ENCODE measurements around the gene SDHB. TPM values are rescaled to one million over a fixed set of nuclear protein-coding genes. Genes with fewer than 3 reads are reported as not detected.

Gene SDHB
- total RNA-seq, 4 donors from 2014 or later = 238 to 405 (median 328) TPM

DNA sequence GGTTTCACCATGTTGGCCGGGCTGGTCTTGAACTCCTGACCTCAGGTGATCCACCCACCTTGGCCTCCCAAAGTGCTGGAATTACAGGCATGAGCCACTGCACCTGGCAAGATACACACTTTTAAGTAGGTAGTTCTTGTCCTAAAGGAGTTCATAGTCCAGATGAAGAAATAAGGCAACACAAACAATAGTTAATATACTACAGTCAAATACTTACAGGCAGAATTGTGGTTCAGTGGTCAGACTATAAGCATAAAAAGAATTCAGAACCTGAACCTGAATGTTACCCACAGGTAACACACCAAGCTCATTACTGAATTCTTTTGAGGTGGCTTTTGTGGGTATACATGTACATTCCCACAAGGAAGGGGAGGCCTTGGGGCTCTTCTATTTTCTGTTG lies 1.8 kb downstream of the SDHB start:
- TF ChIP-seq, protein P1, sequence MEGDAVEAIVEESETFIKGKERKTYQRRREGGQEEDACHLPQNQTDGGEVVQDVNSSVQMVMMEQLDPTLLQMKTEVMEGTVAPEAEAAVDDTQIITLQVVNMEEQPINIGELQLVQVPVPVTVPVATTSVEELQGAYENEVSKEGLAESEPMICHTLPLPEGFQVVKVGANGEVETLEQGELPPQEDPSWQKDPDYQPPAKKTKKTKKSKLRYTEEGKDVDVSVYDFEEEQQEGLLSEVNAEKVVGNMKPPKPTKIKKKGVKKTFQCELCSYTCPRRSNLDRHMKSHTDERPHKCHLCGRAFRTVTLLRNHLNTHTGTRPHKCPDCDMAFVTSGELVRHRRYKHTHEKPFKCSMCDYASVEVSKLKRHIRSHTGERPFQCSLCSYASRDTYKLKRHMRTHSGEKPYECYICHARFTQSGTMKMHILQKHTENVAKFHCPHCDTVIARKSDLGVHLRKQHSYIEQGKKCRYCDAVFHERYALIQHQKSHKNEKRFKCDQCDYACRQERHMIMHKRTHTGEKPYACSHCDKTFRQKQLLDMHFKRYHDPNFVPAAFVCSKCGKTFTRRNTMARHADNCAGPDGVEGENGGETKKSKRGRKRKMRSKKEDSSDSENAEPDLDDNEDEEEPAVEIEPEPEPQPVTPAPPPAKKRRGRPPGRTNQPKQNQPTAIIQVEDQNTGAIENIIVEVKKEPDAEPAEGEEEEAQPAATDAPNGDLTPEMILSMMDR (IDR thresholded peaks at IDR 0.05 in 4 of 5, conservative IDR thresholded peaks at IDR 0.05 in 1 of 5) = no peak
- TF ChIP-seq POLR2A (IDR thresholded peaks at IDR 0.05) = no peak
- ATAC-seq = no peak
- no peak overlapping the region for H3K4me3 ChIP-seq
- H3K27ac ChIP-seq = peak overlapping the region; percentile 96 to 97 (median 96)
- H3K4me1 ChIP-seq = peaks cover 24 to 30% of the 10 kb centered on the region in 2 donors
- no peaks in the 10 kb centered on the region for H3K9me3 ChIP-seq
- no peak for DNase-seq
- peaks cover 0 to 16% of the 10 kb centered on the region in 2 donors for H3K36me3 ChIP-seq
- intact Hi-C loops (cut with DNase I; ENCODE audit: low total_unique reads) = loop anchor here (5.0 to 10.0 kb wide), 3 partner anchors 40 to 383 kb away; partner anchors contain the start of genes ATP13A2 and RCC2
- H3K27me3 ChIP-seq = no peaks in the 10 kb centered on the region
- in situ Hi-C loops (cut with MboI; ENCODE audit: low sequenced_read_pairs in 4 of 4) = no loop called here

DNA sequence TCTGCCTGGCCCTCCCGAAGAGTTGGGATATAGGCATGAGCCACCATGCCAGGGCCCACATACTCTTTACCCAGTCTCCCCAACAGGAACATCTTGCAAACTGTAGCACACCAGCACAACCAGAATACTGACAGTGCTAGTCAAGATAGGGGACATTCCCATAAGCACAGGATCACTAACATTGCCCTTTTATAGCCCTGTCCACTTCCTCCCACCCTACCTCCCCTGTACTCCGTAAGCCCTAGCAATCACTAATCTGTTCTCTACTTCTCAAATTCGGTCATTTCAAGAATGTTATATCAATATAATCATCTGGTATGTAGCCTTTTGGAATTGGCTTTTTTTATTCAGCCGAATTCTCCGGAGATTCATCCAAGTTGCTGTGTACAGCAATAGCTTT lies 5.9 kb downstream of the SDHB start:
- TF ChIP-seq, protein P1 (IDR thresholded peaks at IDR 0.05 in 4 of 5, conservative IDR thresholded peaks at IDR 0.05 in 1 of 5) = no peak
- TF ChIP-seq POLR2A (IDR thresholded peaks at IDR 0.05) = no peak
- Histone ChIP-seq H3K9me3 (no peaks in the 10 kb centered on the region), H3K4me1 (peaks cover 24 to 41% of the 10 kb centered on the region in 2 donors), H3K27ac (peak overlapping the region in 3 of 4 donors; percentile 6 to 56 (median 6)), H3K4me3 (no peak overlapping the region), H3K36me3 (peaks cover 0 to 33% of the 10 kb centered on the region in 2 donors), H3K27me3 (no peaks in the 10 kb centered on the region)
- intact Hi-C loops (cut with DNase I; ENCODE audit: low total_unique reads) (no loop called here), in situ Hi-C loops (cut with MboI; ENCODE audit: low sequenced_read_pairs in 4 of 4) (loop anchor here in 3 of 4 donors (5.0 to 10.0 kb wide), 2 partner anchors 86 to 93 kb away; no protein-coding TSS in a partner anchor)
- ATAC-seq = no peak
- DNase-seq = no peak

DNA sequence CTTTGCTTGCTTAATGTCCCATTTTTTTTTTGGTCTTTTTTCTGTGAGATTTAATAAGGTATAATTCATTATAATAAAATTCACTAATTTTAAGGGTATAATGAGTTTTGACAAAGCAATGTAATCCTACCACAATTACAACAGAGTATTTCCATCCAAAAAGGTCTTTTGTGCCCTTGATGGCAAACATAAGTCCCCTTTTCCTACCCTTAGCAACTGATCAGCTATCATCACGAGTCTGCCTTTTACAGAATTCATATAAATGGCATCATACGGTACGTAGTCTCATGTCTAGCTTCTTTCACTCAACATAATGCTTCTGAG lies 7.5 kb downstream of the SDHB start:
- no peak for ATAC-seq

DNA sequence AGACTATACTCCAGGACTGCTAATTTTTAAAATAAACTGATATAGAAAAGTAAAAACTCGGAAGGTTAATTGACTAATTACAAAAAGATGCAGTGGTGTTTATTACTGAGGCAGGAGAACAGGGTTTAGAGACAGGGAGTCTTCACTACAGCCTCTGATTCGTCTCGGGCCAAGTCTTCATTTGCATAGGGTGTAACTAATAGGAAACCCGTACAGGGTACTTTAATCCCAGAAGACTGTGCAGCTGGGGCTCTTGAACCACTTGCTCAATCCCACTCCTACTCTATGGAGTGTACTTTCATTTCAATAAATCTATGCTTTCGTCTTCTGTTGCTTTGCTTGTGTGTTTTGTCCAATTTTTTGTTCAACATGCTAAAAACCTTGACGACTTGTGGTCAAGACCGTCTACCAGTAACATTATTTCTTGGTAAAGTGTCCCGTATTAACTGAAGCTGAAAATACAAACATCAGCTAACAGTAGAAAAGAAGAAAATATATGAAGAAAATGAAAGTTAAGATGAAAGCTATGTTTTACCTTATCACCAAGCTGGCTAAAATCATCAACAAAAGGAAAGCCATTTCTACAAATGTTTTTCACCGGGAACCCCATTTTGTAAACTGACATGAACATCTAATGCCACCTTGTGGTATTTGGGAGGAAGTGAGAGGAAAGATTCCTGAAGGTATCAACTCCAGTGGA lies 8.0 kb downstream of the SDHB start:
- Histone ChIP-seq H3K27me3 (no peaks in the 10 kb centered on the region), H3K4me1 (peaks cover 9 to 24% of the 10 kb centered on the region in 2 donors), H3K9me3 (no peaks in the 10 kb centered on the region), H3K27ac (peak overlapping the region; percentile 24 to 62 (median 33)), H3K36me3 (peaks cover 0 to 44% of the 10 kb centered on the region in 2 donors), H3K4me3 (peak overlapping the region in 2 of 4 donors; percentile 1 to 12)
- in situ Hi-C loops (cut with MboI; ENCODE audit: low sequenced_read_pairs in 4 of 4) = loop anchor here in 3 of 4 donors (5.0 to 10.0 kb wide), 2 partner anchors 83 to 91 kb away; no protein-coding TSS in a partner anchor
- ATAC-seq (peak; percentile 62 to 65), DNase-seq (no peak)
- TF ChIP-seq, protein P1 (IDR thresholded peaks at IDR 0.05 in 4 of 5, conservative IDR thresholded peaks at IDR 0.05 in 1 of 5) = peak; percentile 54 to 82 (median 67)
- no peak for TF ChIP-seq POLR2A (IDR thresholded peaks at IDR 0.05)
- intact Hi-C loops (cut with DNase I; ENCODE audit: low total_unique reads) = loop anchor here (1.0 kb wide), 1 partner anchor 94 kb away; no protein-coding TSS in a partner anchor

More for the DNA sequence above, 7.5 kb downstream of the SDHB start:
- Histone ChIP-seq H3K4me1 (peaks cover 13 to 27% of the 10 kb centered on the region in 2 donors), H3K4me3 (no peak overlapping the region), H3K36me3 (peaks cover 0 to 39% of the 10 kb centered on the region in 2 donors), H3K9me3 (no peaks in the 10 kb centered on the region), H3K27me3 (no peaks in the 10 kb centered on the region), H3K27ac (peak overlapping the region in 2 of 4 donors; percentile 46 to 56)
- in situ Hi-C loops (cut with MboI; ENCODE audit: low sequenced_read_pairs in 4 of 4) (loop anchor here in 3 of 4 donors (5.0 to 10.0 kb wide), 2 partner anchors 84 to 91 kb away; no protein-coding TSS in a partner anchor), intact Hi-C loops (cut with DNase I; ENCODE audit: low total_unique reads) (loop anchor here (1.0 kb wide), 1 partner anchor 95 kb away; no protein-coding TSS in a partner anchor)
- TF ChIP-seq, protein P1 (IDR thresholded peaks at IDR 0.05 in 4 of 5, conservative IDR thresholded peaks at IDR 0.05 in 1 of 5) = no peak
- TF ChIP-seq POLR2A (IDR thresholded peaks at IDR 0.05) = no peak
- no peak for DNase-seq

Data from gastrocnemius medialis (tissue), 4 donors.